SK-N-SH (cell line): ENCODE measurements around the gene GSTT2. TPM values are rescaled to one million over a fixed set of nuclear protein-coding genes. Genes with fewer than 3 reads are reported as not detected.
"Not testable (repeated sequence)": the region's sequence is repeated elsewhere in the genome, so short reads cannot be mapped to it uniquely, and the experiment has no call there.

Source experiments
- CTCF ChIA-PET: fragments of 300-600, 350-600 bp; formaldehyde crosslinking; extraction: SDS; loops from one replicate; lab custom pipeline; 2021; lab: Yijun Ruan, JAX
- POLR2A ChIA-PET: fragments of 350-600 bp; sonication (Branson Sonifier 250); formaldehyde crosslinking; extraction: SDS; loops from one replicate; lab custom pipeline; 2020; ENCODE audit warnings: antibody characterized with exemption, inconsistent platforms; lab: Yijun Ruan, JAX
- DNase-seq: peaks from one replicate; pipeline ENCODE4 v3.0.0; 2012
- H2AFZ ChIP-seq: fragments of 200-600 bp; sonication (generic); 2 replicates; pipeline ENCODE4 v1.8.1; 2016; ENCODE audit warnings: antibody characterized with exemption, mild to moderate bottlenecking, low read depth
- H3F3A ChIP-seq: fragments of 200-600 bp; sonication (generic); replicated peaks from 2 replicates; pipeline ENCODE3; 2016; ENCODE audit warnings: antibody characterized with exemption, mild to moderate bottlenecking; ENCODE audit not compliant: insufficient read depth
- H3K27ac ChIP-seq, 2 experiments: fragments of 200-500 bp in 1 of 2; fragments of 200-600 bp in 1 of 2; sonication (Bioruptor generic) in 1 of 2; sonication (generic), shearing (Covaris generic) in 1 of 2; 2 replicates each; pipeline versions ENCODE4 v1.5.1 to v1.6.1; 2014 to 2016; ENCODE audit warnings: low read depth in 2 of 2, inconsistent platforms in 1 of 2, low read length in 1 of 2, mild to moderate bottlenecking in 1 of 2, mixed read lengths in 1 of 2
- H3K27me3 ChIP-seq: fragments of 200-600 bp; sonication (generic), shearing (Covaris generic); 2 replicates; pipeline ENCODE4 v1.6.1; 2016; ENCODE audit warnings: mixed run types; ENCODE audit not compliant: insufficient read depth
- H3K36me3 ChIP-seq, 2 experiments: fragments of 200-500 bp in 1 of 2; fragments of 200-600 bp in 1 of 2; sonication (Bioruptor generic) in 1 of 2; sonication (generic) in 1 of 2; replicated peaks in 1 of 2; 2 replicates each; pipeline versions ENCODE3 to v1.5.1; 2014 to 2016; ENCODE audit warnings: low read length in 1 of 2, mild to moderate bottlenecking in 1 of 2; ENCODE audit not compliant: insufficient read depth in 2 of 2, control insufficient read depth in 1 of 2
- H3K4me1 ChIP-seq, 2 experiments: fragments of 200-500 bp in 1 of 2; fragments of 200-600 bp in 1 of 2; sonication (Bioruptor generic) in 1 of 2; sonication (generic), shearing (Covaris generic) in 1 of 2; 2 replicates each; pipeline versions ENCODE4 v1.5.1 to v1.6.1; 2014 to 2016; ENCODE audit warnings: low read depth in 1 of 2, low read length in 1 of 2, mixed run types in 1 of 2; ENCODE audit not compliant: insufficient read depth in 2 of 2, control insufficient read depth in 1 of 2
- H3K4me2 ChIP-seq: fragments of 200-600 bp; sonication (generic), shearing (Covaris generic); 2 replicates; pipeline ENCODE4 v1.6.1; 2017; ENCODE audit warnings: mixed run types
- H3K4me3 ChIP-seq, 2 experiments: fragments of 200-500 bp in 1 of 2; fragments of 200-600 bp in 1 of 2; sonication (Bioruptor generic) in 1 of 2; sonication (generic), shearing (Covaris generic) in 1 of 2; 2 replicates each; pipeline versions ENCODE4 v1.5.1 to v1.8.1; 2014 to 2016; ENCODE audit warnings: low read depth in 2 of 2, inconsistent platforms in 1 of 2, low read length in 1 of 2, mild to moderate bottlenecking in 1 of 2, mixed read lengths in 1 of 2, moderate library complexity in 1 of 2
- H3K79me2 ChIP-seq: fragments of 200-600 bp; sonication (generic); 2 replicates; pipeline ENCODE4 v1.8.1; 2017; ENCODE audit warnings: mild to moderate bottlenecking; ENCODE audit not compliant: insufficient read depth
- H3K9ac ChIP-seq: fragments of 200-600 bp; sonication (generic); 2 replicates; pipeline ENCODE4 v1.6.1; 2017; ENCODE audit warnings: mixed run types
- H3K9me2 ChIP-seq: fragments of 200-600 bp; sonication (generic); 2 replicates; pipeline ENCODE4 v1.6.1; 2017; ENCODE audit warnings: mixed run types
- H3K9me3 ChIP-seq: fragments of 200-600 bp; sonication (generic); 2 replicates; pipeline ENCODE4 v1.6.1; 2017; ENCODE audit warnings: mixed run types, mild to moderate bottlenecking, moderate library complexity
- H4K20me1 ChIP-seq: fragments of 200-600 bp; sonication (generic); 2 replicates; pipeline ENCODE4 v1.6.1; 2017; ENCODE audit warnings: mild to moderate bottlenecking, mixed run types; ENCODE audit not compliant: insufficient read depth
- CTCF ChIP-seq: fragments of 200-600 bp; sonication (generic); IDR thresholded peaks from 2 replicates; pipeline ENCODE4 v1.6.1; 2017; ENCODE audit warnings: antibody characterized with exemption, mild to moderate bottlenecking, moderate library complexity
- FOXJ3 ChIP-seq: sonication (generic); formaldehyde crosslinking; IDR thresholded peaks from 2 replicates; pipeline ENCODE4 v1.5.1; 2020; ENCODE audit warnings: mild to moderate bottlenecking, missing genetic modification reagents
- GABPA ChIP-seq: IDR thresholded peaks from 2 replicates; pipeline ENCODE4 v1.4.0; 2012; ENCODE audit warnings: low read depth, mild to moderate bottlenecking
- JUND ChIP-seq: IDR thresholded peaks from 2 replicates; pipeline ENCODE4 v1.4.0; 2012
- MEF2A ChIP-seq: IDR thresholded peaks from 2 replicates; pipeline ENCODE4 v1.4.0; 2012; ENCODE audit warnings: low read depth, borderline replicate concordance
- RAD21 ChIP-seq: IDR thresholded peaks from 2 replicates; pipeline ENCODE4 v1.6.1; 2012; ENCODE audit warnings: mild to moderate bottlenecking, low read length
- RCOR1 ChIP-seq: fragments of 150-350 bp; IDR thresholded peaks from 2 replicates; pipeline ENCODE4 v1.6.1; 2017; ENCODE audit warnings: antibody characterized with exemption, low read length
- RFX5 ChIP-seq: IDR thresholded peaks from 2 replicates; pipeline ENCODE4 v1.6.1; 2012; ENCODE audit warnings: mild to moderate bottlenecking, improper control_type of control experiment, low read length
- RXRA ChIP-seq: IDR thresholded peaks from 2 replicates; pipeline ENCODE4 v1.4.0; 2012; ENCODE audit warnings: low read depth, mild to moderate bottlenecking, borderline replicate concordance
- SIN3A ChIP-seq: IDR thresholded peaks from 2 replicates; pipeline ENCODE4 v1.6.1; 2012; ENCODE audit warnings: low read depth, mild to moderate bottlenecking, low read length, moderate library complexity, borderline replicate concordance
- TCF12 ChIP-seq: IDR thresholded peaks from 2 replicates; pipeline ENCODE4 v1.4.0; 2012
- WGBS: methylation state at CpG from one replicate; pipeline ENCODE4 v1.1.6; 2017; ENCODE audit warnings: low lambda C conversion rate; 5-methylcytosine and 5-hydroxymethylcytosine counted together
- polyA plus RNA-seq, 3 experiments: library from polyadenylated mRNA; depleted of rRNA; stranded (reverse); fragments of >200 nt; gene quantifications; 2 replicates each; pipeline ENCODE4 v1.2.3, GENCODE V29; 2012
- TF ChIP-seq, protein P1 (sequence below): fragments of 150-350 bp; IDR thresholded peaks from 2 replicates; pipeline ENCODE4 v1.6.1; 2017; ENCODE audit warnings: antibody characterized with exemption, low read length, low read depth, borderline replicate concordance

GSTT2 gene
- polyA plus RNA-seq, 1 of the 3 experiments (the other 2 are of a cell fraction): 3.7 TPM

GRCh38 chr22:23999779-24000178, 19.8 kb downstream of the GSTT2 start:
- H3K4me1 ChIP-seq, H2AFZ ChIP-seq, H3K4me2 ChIP-seq, H3K9me3 ChIP-seq, H3F3A ChIP-seq, H4K20me1 ChIP-seq, H3K27me3 ChIP-seq, H3K27ac ChIP-seq, CTCF ChIA-PET, H3K9me2 ChIP-seq, POLR2A ChIA-PET, H3K79me2 ChIP-seq, H3K4me3 ChIP-seq, H3K9ac ChIP-seq, H3K36me3 ChIP-seq: not testable (repeated sequence)
- DNase-seq: peak; percentile 30
- WGBS: 76% methylated on average over 7 of the region's 7 CpGs

- Histone ChIP-seq H3K4me3 (no peak overlapping the region), H3K4me1 (peaks cover 0 to 5% of the 10 kb centered on the region in 2 experiments; a peak in 1 of 4 replicates), H3K27me3 (no peaks in the 10 kb centered on the region), H4K20me1 (no peaks in the 10 kb centered on the region), H2AFZ (no peak overlapping the region)
- CTCF ChIA-PET: interaction anchor here (1.2 kb wide), 1 partner anchor 10 kb away, joined by 5 read pairs; the partner anchor contains the start of gene CABIN1
- TF ChIP-seq CTCF (no peak), SIN3A (no peak), GABPA (no peak), RAD21 (no peak), FOXJ3 (CRISPR knock-in tag) (no peak), JUND (no peak), RXRA (no peak), TCF12 (no peak), MEF2A (no peak), RFX5 (no peak), RCOR1 (no peak)
- TF ChIP-seq, protein P1, sequence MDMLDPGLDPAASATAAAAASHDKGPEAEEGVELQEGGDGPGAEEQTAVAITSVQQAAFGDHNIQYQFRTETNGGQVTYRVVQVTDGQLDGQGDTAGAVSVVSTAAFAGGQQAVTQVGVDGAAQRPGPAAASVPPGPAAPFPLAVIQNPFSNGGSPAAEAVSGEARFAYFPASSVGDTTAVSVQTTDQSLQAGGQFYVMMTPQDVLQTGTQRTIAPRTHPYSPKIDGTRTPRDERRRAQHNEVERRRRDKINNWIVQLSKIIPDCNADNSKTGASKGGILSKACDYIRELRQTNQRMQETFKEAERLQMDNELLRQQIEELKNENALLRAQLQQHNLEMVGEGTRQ: no peak
- TF ChIP-seq, all 33 proteins: peak for 0
- H3K79me2 ChIP-seq: no peaks in the 10 kb centered on the region
- no peak overlapping the region for H3K4me2 ChIP-seq
- no peaks in the 10 kb centered on the region for H3F3A ChIP-seq
- H3K9me2 ChIP-seq: no peaks in the 10 kb centered on the region
- WGBS: 82% methylated on average over 6 of the region's 9 CpGs
- H3K9me3 ChIP-seq: no peaks in the 10 kb centered on the region
- H3K27ac ChIP-seq: no peak overlapping the region
- no peak overlapping the region for H3K9ac ChIP-seq
- POLR2A ChIA-PET: no interaction called here
- H3K36me3 ChIP-seq: no peaks in the 10 kb centered on the region
- DNase-seq: peak; percentile 20
Observed at GRCh38 chr22:24001314-24001713, 21.4 kb downstream of the GSTT2 start.
